Neural progenitor cell (in vitro differentiated cells): ENCODE results near the gene ERN1. TPM values are rescaled to one million over a fixed set of nuclear protein-coding genes. Genes with fewer than 3 reads are reported as not detected.

Source experiments
- DNase-seq: peaks from one replicate; pipeline ENCODE4 v3.0.0-alpha.2; 2016; ENCODE audit warnings: low spot score
- H2AFZ ChIP-seq: fragments of 200-600 bp; sonication (generic); replicated peaks from 2 replicates; pipeline ENCODE4 v1.6.1; 2016; ENCODE audit warnings: antibody characterized with exemption
- H3F3A ChIP-seq: fragments of 200-600 bp; sonication (generic); 2 replicates; pipeline ENCODE4 v1.6.1; 2016; ENCODE audit warnings: antibody characterized with exemption, low read depth
- H3K27ac ChIP-seq: fragments of 200-600 bp; sonication (generic); 2 replicates; pipeline ENCODE4 v1.5.1; 2016; ENCODE audit warnings: mild to moderate bottlenecking
- H3K27me3 ChIP-seq: fragments of 200-600 bp; sonication (generic); 2 replicates; pipeline ENCODE4 v1.6.1; 2016; ENCODE audit warnings: mild to moderate bottlenecking, moderate library complexity
- H3K36me3 ChIP-seq: fragments of 200-600 bp; sonication (generic); 2 replicates; pipeline ENCODE4 v1.5.1; 2016
- H3K4me1 ChIP-seq: fragments of 200-600 bp; sonication (generic); 2 replicates; pipeline ENCODE4 v1.6.1; 2016; ENCODE audit warnings: mixed run types
- H3K4me2 ChIP-seq: fragments of 200-600 bp; sonication (generic); 2 replicates; pipeline ENCODE4 v1.6.1; 2016
- H3K4me3 ChIP-seq: fragments of 200-600 bp; sonication (generic); 2 replicates; pipeline ENCODE4 v1.5.1; 2016
- H3K79me2 ChIP-seq: fragments of 200-600 bp; sonication (generic); 2 replicates; pipeline ENCODE4 v1.6.1; 2016; ENCODE audit warnings: low read depth
- H3K9ac ChIP-seq: fragments of 200-600 bp; sonication (generic); 2 replicates; pipeline ENCODE4 v1.6.1; 2016
- H3K9me3 ChIP-seq: fragments of 200-600 bp; sonication (generic); 2 replicates; pipeline ENCODE4 v1.5.1; 2016; ENCODE audit warnings: low read depth
- H4K20me1 ChIP-seq: fragments of 200-600 bp; sonication (generic); 2 replicates; pipeline ENCODE4 v1.6.1; 2016; ENCODE audit warnings: low read depth
- H3K27ac Mint-ChIP-seq: 3 replicates; pipeline ENCODE4 v1.8.0; 2021; ENCODE audit warnings: mixed read lengths
- H3K27me3 Mint-ChIP-seq: 2 replicates; pipeline ENCODE4 v1.8.0; 2022; ENCODE audit warnings: low read depth, mild to moderate bottlenecking, inconsistent platforms, moderate library complexity, mixed read lengths; ENCODE audit not compliant: insufficient read depth
- H3K36me3 Mint-ChIP-seq: 3 replicates; pipeline ENCODE4 v1.8.0; 2021; ENCODE audit warnings: mixed read lengths
- H3K4me1 Mint-ChIP-seq: 3 replicates; pipeline ENCODE4 v1.8.0; 2021; ENCODE audit warnings: mixed read lengths
- H3K4me3 Mint-ChIP-seq: 3 replicates; pipeline ENCODE4 v1.8.0; 2021; ENCODE audit warnings: mild to moderate bottlenecking, moderate library complexity, mixed read lengths
- H3K9me3 Mint-ChIP-seq: 3 replicates; pipeline ENCODE4 v1.8.0; 2020; ENCODE audit warnings: mixed read lengths
- CTCF ChIP-seq: fragments of 200-600 bp; sonication (generic); IDR thresholded peaks from 2 replicates; pipeline ENCODE4 v1.5.1; 2017; ENCODE audit warnings: antibody characterized with exemption, mild to moderate bottlenecking
- EZH2 ChIP-seq: fragments of 200-600 bp; sonication (generic); IDR thresholded peaks from 2 replicates; pipeline ENCODE4 v1.6.1; 2017; ENCODE audit warnings: antibody characterized with exemption, mild to moderate bottlenecking, moderate library complexity
- EZH2phosphoT487 ChIP-seq: fragments of 200-600 bp; sonication (generic); IDR thresholded peaks from 2 replicates; pipeline ENCODE4 v1.6.1; 2017; ENCODE audit warnings: antibody characterized with exemption
- total RNA-seq: library from RNA; depleted of rRNA; stranded (reverse); fragments of >200 nt; gene quantifications from 2 replicates; pipeline ENCODE4 v1.2.3, GENCODE V29; 2015; ENCODE audit warnings: low replicate concordance

ERN1 gene
- total RNA-seq, 1 donor from 2014 or later = 2.4 TPM

GRCh38 chr17:64080174-64080618 lies 49.7 kb downstream of the ERN1 start:
- no peak overlapping the region for H3K4me3 Mint-ChIP-seq
- H3K4me1 ChIP-seq = peaks cover 4% of the 10 kb centered on the region
- H3K36me3 ChIP-seq = no peaks in the 10 kb centered on the region
- no peak overlapping the region for H2AFZ ChIP-seq
- no peaks in the 10 kb centered on the region for H4K20me1 ChIP-seq
- H3K4me1 Mint-ChIP-seq = peaks cover 6% of the 10 kb centered on the region
- no peaks in the 10 kb centered on the region for H3F3A ChIP-seq
- no peak overlapping the region for H3K27ac ChIP-seq
- H3K4me2 ChIP-seq = no peak overlapping the region
- no peaks in the 10 kb centered on the region for H3K27me3 ChIP-seq
- H3K27me3 Mint-ChIP-seq = no peaks in the 10 kb centered on the region
- no peaks in the 10 kb centered on the region for H3K9me3 Mint-ChIP-seq
- TF ChIP-seq CTCF = no peak
- TF ChIP-seq EZH2phosphoT487 = no peak
- TF ChIP-seq EZH2 = no peak
- no peak for DNase-seq
- no peaks in the 10 kb centered on the region for H3K9me3 ChIP-seq
- H3K4me3 ChIP-seq = no peak overlapping the region
- H3K9ac ChIP-seq = no peak overlapping the region
- no peaks in the 10 kb centered on the region for H3K79me2 ChIP-seq
- no peak overlapping the region for H3K27ac Mint-ChIP-seq
- no peaks in the 10 kb centered on the region for H3K36me3 Mint-ChIP-seq

DNA sequence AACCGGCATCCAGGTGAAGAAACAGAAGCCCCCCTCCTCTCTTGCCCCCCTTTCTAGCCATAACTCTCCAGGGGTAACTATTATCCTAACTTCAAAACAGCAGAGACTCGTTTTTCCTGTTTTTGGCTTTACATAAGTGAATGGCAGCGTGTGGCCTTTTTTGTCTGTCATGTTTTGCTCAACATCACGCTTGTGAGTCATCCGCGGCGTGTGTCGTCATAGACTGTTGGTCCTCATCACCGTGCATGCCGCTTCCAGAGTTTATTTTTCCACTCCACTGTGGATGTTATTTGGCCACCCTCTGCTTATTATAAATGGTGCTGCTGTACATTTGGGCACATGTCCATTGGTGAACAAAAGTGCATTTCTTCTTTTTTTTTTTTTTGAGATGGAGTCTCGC lies 52.6 kb downstream of the ERN1 start:
- H3K4me1 ChIP-seq = no peaks in the 10 kb centered on the region
- Mint-ChIP-seq H3K4me1 (peaks cover 6% of the 10 kb centered on the region), H3K9me3 (no peaks in the 10 kb centered on the region), H3K27me3 (no peaks in the 10 kb centered on the region), H3K36me3 (no peaks in the 10 kb centered on the region), H3K4me3 (no peak overlapping the region), H3K27ac (no peak overlapping the region)
- H2AFZ ChIP-seq = no peak overlapping the region
- no peaks in the 10 kb centered on the region for H4K20me1 ChIP-seq
- no peak overlapping the region for H3K4me2 ChIP-seq
- no peak overlapping the region for H3K9ac ChIP-seq
- no peak overlapping the region for H3K4me3 ChIP-seq
- DNase-seq = no peak
- TF ChIP-seq CTCF (no peak), EZH2phosphoT487 (no peak), EZH2 (no peak)
- H3K27ac ChIP-seq = no peak overlapping the region
- H3K27me3 ChIP-seq = no peaks in the 10 kb centered on the region
- H3K36me3 ChIP-seq = no peaks in the 10 kb centered on the region
- H3K79me2 ChIP-seq = no peaks in the 10 kb centered on the region
- H3F3A ChIP-seq = no peaks in the 10 kb centered on the region
- H3K9me3 ChIP-seq = no peaks in the 10 kb centered on the region

- no peak overlapping the region for H3K4me3 Mint-ChIP-seq
- H3K4me1 Mint-ChIP-seq = no peaks in the 10 kb centered on the region
- no peak overlapping the region for H3K27ac Mint-ChIP-seq
- H3K36me3 Mint-ChIP-seq = peaks cover 7% of the 10 kb centered on the region
- no peaks in the 10 kb centered on the region for H3K9me3 ChIP-seq
- TF ChIP-seq EZH2phosphoT487 = no peak
- TF ChIP-seq CTCF = no peak
- no peak for TF ChIP-seq EZH2
- H3K36me3 ChIP-seq = no peaks in the 10 kb centered on the region
- H3K27me3 Mint-ChIP-seq = no peaks in the 10 kb centered on the region
- H3K27me3 ChIP-seq = no peaks in the 10 kb centered on the region
- H3K4me2 ChIP-seq = no peak overlapping the region
- H3K4me3 ChIP-seq = no peak overlapping the region
- no peaks in the 10 kb centered on the region for H3F3A ChIP-seq
- DNase-seq = no peak
- no peak overlapping the region for H2AFZ ChIP-seq
- no peak overlapping the region for H3K27ac ChIP-seq
- no peaks in the 10 kb centered on the region for H3K79me2 ChIP-seq
- no peaks in the 10 kb centered on the region for H3K4me1 ChIP-seq
- H4K20me1 ChIP-seq = no peaks in the 10 kb centered on the region
- no peaks in the 10 kb centered on the region for H3K9me3 Mint-ChIP-seq
- H3K9ac ChIP-seq = no peak overlapping the region
These were observed 54.0 kb downstream of the ERN1 start for GRCh38 chr17:64075913-64076312.
